ENCODE results near the gene ADGRL1.
A peak's percentile ranks its signal among the peaks of the same experiment; 100 is the strongest.
"Not testable (repeated sequence)": the region's sequence is repeated elsewhere in the genome, so short reads cannot be mapped to it uniquely, and the experiment has no call there.

The ADGRL1 gene

DNA sequence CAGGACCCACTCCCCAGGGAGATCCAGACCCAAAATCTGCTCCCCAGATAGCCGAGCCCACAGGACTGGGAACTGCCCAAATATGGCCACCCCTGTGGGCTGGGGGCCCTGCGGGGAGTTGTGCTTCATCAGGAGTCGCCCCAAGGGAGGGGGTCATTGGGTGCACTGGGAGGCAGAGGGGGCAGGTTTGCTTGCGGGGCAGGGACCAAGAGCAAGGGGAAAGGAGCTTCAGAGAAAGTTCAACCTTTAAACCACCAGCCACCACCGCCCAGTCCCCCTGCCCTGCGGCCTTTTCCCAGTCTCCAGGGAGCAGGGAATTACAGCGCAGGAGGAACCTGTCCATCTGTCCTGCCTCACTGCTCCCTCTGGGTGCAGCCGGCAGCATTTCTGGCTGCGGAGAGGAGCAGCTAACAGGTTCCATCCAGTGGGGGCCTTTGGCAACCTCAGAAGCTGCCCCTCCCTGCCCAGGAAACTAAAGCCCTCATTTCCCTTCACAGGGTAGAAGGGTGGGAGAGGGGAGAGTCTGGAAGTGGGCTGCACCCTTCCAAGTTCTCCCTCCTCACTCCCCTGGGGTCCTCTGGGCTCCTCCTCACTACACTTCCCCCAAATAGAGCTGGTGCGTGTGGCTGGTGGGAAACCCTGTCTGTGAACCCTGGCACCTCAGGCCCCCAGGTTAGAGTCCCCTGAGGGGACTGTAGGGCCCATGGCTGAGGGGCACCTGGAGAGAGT is 55.8 kb downstream of the ADGRL1 start:
- TF ChIP-seq, protein P1, sequence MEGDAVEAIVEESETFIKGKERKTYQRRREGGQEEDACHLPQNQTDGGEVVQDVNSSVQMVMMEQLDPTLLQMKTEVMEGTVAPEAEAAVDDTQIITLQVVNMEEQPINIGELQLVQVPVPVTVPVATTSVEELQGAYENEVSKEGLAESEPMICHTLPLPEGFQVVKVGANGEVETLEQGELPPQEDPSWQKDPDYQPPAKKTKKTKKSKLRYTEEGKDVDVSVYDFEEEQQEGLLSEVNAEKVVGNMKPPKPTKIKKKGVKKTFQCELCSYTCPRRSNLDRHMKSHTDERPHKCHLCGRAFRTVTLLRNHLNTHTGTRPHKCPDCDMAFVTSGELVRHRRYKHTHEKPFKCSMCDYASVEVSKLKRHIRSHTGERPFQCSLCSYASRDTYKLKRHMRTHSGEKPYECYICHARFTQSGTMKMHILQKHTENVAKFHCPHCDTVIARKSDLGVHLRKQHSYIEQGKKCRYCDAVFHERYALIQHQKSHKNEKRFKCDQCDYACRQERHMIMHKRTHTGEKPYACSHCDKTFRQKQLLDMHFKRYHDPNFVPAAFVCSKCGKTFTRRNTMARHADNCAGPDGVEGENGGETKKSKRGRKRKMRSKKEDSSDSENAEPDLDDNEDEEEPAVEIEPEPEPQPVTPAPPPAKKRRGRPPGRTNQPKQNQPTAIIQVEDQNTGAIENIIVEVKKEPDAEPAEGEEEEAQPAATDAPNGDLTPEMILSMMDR (conservative IDR thresholded peaks at IDR 0.05): no peak
- no peak overlapping the region for H3K27ac ChIP-seq

DNA sequence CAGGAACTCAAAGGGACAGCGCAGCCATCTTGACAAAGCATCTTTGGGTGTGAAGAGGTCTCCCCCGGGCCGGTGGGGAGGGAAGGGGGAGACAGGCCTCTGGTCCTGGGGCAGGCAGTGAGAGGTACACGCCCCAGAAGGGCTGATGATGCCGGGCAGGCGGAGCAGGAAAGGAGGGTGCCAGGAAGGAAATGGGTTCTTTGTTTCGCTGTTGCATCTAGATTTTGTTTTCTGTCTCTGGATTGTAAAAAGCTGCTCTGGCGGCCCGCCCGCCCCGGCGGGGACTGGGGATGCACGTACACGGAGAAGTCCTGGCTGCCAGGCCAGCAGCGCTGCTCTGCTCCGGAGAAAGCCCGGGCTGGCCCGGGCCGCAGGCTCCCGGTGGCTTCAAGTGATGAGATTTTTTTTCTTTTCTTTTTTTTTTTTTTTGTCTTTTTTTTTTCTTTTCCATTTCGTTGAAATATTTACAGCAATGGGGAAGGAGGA is 56.4 kb downstream of the ADGRL1 start:
- TF ChIP-seq, protein P1 (conservative IDR thresholded peaks at IDR 0.05): no peak
- H3K27ac ChIP-seq: no peak overlapping the region

DNA sequence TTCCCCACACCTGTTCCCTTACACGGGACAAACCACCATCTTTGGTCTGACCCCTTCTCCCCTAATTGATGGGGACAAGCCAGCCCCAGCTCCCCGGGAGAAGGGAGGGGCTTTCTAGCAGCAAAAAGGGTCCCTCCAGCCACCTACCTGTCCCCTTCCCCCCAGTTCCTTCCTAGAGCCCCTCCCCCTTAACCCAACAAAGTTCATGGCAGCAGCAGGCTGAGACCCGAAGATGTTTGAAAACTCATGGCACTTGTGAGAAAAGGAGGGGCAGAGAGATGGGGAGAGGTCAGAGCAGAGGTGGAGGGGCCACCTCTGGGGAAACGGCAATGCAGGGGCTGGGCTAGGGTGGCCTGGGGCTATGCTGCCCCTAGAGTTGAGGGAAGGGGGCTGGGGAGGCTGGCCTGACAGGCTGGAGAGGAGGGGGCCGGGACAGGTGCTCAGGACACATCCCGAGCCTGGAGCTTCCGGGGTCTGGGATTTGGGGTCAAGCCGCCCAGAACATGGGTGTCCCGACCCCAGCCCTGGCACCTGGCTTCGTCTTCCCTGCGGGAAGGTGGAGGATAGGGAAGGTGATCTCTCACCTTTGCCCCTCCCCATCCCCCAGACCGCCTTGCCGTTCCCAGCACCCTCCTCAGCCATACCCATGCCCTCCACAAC is 57.1 kb downstream of the ADGRL1 start:
- TF ChIP-seq, protein P1 (conservative IDR thresholded peaks at IDR 0.05): no peak
- H3K27ac ChIP-seq: no peak overlapping the region

DNA sequence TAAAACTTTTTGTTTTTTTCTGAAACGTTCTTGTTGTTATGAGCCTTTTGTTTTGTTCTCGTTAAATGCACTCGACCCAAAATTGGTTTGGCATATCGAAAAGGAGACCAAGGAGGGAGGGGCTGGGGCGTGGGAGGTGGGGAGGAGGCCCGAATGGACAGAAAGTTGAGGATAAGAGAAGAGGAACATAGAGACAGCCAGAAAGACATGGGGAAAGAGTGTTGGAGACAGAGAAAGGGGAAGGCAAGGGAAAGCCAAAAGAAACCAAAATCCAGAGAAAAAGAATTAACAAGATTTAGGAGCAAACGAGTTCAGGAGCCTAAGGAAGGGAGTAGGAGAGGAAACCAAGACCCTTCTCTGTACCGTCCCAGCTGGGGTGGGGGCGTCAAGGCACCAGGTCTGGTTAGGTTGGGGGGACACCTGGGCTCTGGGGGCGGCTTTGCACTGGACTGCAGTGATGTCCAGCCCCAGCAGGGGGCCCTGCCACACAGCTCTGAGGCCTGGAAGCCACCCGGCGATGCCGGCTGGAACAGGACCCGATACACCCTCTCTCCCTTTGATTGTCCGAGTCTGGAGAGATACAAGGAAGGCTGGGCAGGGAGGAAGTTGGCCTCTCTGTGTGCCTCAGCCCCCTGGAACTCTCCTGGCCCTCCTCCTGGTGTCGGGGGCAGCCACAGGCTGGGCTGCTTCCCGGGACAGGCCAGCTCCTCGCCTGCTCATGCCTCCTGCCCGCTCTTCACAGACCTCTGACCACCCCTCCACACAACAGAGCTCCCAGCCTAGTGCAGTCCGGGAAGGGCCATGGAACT is 58.0 kb downstream of the ADGRL1 start:
- no peak overlapping the region; the same call in 1 of the 2 replicates for H3K27ac ChIP-seq
- TF ChIP-seq, protein P1 (conservative IDR thresholded peaks at IDR 0.05): peak; percentile 84

DNA sequence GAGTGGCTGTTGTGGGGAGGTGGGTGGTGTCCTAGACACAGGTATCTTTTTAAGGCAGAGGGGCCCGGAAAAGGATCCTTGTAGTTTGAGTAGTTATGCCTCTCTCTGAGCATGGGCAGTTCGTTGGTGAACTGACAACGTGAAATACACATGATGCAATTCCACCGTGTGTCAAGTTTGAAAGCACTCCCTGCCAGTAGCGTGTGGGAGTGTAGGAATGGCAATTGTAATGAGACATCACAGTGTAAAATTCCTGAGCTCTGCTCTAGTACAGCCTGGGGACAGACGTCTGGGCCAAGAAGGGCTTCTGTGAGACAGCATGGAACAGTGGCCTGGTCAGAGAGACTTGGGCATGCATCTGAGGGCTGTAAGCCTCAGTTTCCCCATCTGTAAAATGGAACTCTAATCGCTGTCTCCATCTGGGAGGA is 59.2 kb downstream of the ADGRL1 start:
- TF ChIP-seq, protein P1 (conservative IDR thresholded peaks at IDR 0.05): no peak
- H3K27ac ChIP-seq: no peak overlapping the region

DNA sequence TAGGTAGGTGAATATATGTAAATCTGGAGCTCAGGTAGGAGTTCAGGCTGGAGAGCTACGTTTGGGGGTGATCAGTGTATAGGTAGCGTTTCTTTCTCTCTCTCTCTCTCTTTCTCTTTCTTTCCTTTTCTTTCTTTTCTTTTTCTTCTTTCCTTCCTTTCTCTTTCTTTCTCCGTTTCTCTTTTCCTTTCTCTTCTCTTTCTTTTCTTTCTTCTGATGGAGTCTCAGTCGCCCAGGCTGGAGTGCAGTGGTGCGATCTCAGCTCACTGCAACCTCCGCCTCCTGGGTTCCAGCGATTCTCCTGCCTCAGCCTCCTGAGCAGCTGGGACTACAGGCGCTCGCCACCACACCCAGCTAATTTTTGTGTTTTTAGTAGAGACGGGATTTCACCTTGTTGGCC is 59.8 kb downstream of the ADGRL1 start:
- H3K27ac ChIP-seq: not testable (repeated sequence)

DNA sequence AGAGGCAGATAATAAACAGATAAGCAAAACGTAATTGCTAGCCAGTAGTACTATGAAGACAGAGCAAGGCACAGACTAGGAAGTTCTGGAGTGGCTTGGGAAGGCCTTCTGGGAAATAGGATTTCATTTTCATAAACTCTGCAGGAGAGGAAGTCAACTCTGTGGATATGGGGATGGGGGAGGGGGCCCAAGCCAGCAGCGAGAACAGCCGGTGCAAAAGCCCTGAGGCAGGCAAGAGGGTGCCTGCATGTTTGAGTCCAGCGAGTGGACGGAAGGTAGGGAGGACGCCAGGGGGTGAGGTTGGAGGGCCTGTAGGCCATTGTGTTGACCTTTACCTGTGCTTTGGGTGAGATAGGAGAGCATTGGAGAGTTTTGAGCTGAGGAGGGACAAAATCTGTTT is 60.6 kb downstream of the ADGRL1 start:
- TF ChIP-seq, protein P1 (conservative IDR thresholded peaks at IDR 0.05): no peak
- H3K27ac ChIP-seq: no peak overlapping the region
